Thymus (tissue), 11 donors: ENCODE data around the gene ST3GAL5. TPM values are rescaled to one million over a fixed set of nuclear protein-coding genes. Genes with fewer than 3 reads are reported as not detected.
A peak's percentile ranks its signal among the peaks of the same experiment; 100 is the strongest.
"Not testable (repeated sequence)": the region's sequence is repeated elsewhere in the genome, so short reads cannot be mapped to it uniquely, and the experiment has no call there.

ENCODE experiments used
- DNase-seq, 9 donors: peaks; one replicate each; pipeline ENCODE4 v3.0.0-alpha.2; 2013; ENCODE audit warnings: low spot score in 9 of 9, low read depth in 6 of 9, missing footprints in 1 of 9
- H3K27ac ChIP-seq, 2 donors: one replicate each; pipeline ENCODE4 v1.5.1; 2013; ENCODE audit warnings: control low read depth in 1 of 2, low read depth in 1 of 2, low read length in 1 of 2, mild to moderate bottlenecking in 1 of 2, moderate library complexity in 1 of 2
- H3K27me3 ChIP-seq, 2 donors: one replicate each; pipeline ENCODE4 v1.5.1; 2013; ENCODE audit warnings: low read length in 1 of 2; ENCODE audit not compliant: control insufficient read depth in 2 of 2, insufficient read depth in 1 of 2
- H3K36me3 ChIP-seq, 2 donors: one replicate each; pipeline ENCODE4 v1.5.1; 2013; ENCODE audit warnings: low read length in 1 of 2, mild to moderate bottlenecking in 1 of 2, moderate library complexity in 1 of 2; ENCODE audit not compliant: control insufficient read depth in 2 of 2, insufficient read depth in 2 of 2
- H3K4me1 ChIP-seq, 2 donors: one replicate each; pipeline ENCODE4 v1.5.1; 2013; ENCODE audit warnings: low read length in 2 of 2; ENCODE audit not compliant: control insufficient read depth in 2 of 2, insufficient read depth in 2 of 2
- H3K4me3 ChIP-seq, 2 donors: one replicate each; pipeline ENCODE4 v1.5.1; 2013; ENCODE audit warnings: low read length in 2 of 2, control low read depth in 1 of 2, mild to moderate bottlenecking in 1 of 2
- H3K9me3 ChIP-seq, 2 donors: one replicate each; pipeline ENCODE4 v1.5.1; 2013; ENCODE audit warnings: low read length in 1 of 2, mild to moderate bottlenecking in 1 of 2; ENCODE audit not compliant: control insufficient read depth in 2 of 2, insufficient read depth in 1 of 2
- WGBS: extraction: QIAGEN DNeasy Blood & Tissue Kit; methylation state at CpG from one replicate; pipeline ENCODE4 v1.1.7; 2013; 5-methylcytosine and 5-hydroxymethylcytosine counted together
- polyA plus RNA-seq: library from polyadenylated mRNA; stranded (reverse); fragments of 200-250 nt; gene quantifications from one replicate; pipeline ENCODE4 v1.2.3, GENCODE V29; 2013
- total RNA-seq: library from RNA; stranded (reverse); fragments of 120-200 nt; gene quantifications from one replicate; pipeline ENCODE4 v1.2.4, GENCODE V29; 2013
- donor health status: healthy.

Gene ST3GAL5
- total and polyA plus RNA-seq, 2 donors = 35.4 to 39.2 TPM

DNA sequence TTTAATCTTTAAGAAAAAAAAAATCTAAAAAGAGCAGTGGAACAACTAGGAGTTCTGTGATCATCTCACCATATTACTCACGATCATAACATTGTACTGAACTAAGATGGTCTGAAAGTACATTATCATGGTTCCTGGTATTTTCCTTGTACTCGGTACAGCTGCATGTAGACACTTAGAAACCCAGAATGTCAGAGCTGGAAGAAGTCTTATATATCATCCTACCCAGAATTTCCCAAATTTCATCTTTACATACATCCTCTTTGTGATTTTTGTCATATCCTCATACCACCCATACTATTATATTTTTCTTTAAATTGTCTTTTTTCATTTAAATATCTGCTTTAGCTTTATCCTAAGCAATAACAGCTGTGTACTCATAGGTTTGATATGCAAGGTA lies 12.4 kb upstream of the ST3GAL5 start:
- H3K27me3 ChIP-seq = no peaks in the 10 kb centered on the region
- no peak for DNase-seq
- peaks cover 2 to 11% of the 10 kb centered on the region in 2 donors for H3K4me1 ChIP-seq
- H3K4me3 ChIP-seq = no peak overlapping the region
- no peak overlapping the region for H3K27ac ChIP-seq
- peaks cover 0 to 4% of the 10 kb centered on the region in 2 donors for H3K9me3 ChIP-seq
- 75% methylated on average over 2 of the region's 2 CpGs for WGBS
- no peaks in the 10 kb centered on the region for H3K36me3 ChIP-seq

DNA sequence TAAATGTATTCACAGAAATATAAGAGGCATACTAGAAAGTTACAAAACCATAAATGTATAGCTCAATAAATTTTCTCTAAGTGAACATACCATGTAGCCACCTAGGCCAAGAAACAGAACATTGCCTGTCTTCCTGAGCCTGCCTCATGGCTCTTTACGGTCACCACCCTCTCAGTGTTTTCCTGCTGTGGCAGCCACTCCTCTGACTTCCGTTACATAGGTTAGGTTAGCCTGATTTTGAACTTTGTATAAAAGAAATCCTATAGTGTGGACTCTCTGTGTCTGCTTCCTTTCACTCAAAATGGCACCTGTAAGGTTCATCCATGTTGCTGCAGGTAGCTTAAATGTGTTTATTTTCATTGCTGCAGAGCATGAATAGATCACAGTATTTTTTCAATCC lies 11.6 kb upstream of the ST3GAL5 start:
- 94% methylated on average over 2 of the region's 2 CpGs for WGBS

GRCh38 chr2:85899849-85900248 lies 11.1 kb upstream of the ST3GAL5 start:
- peaks cover 0 to 13% of the 10 kb centered on the region in 2 donors for H3K9me3 ChIP-seq
- H3K27ac ChIP-seq = peak overlapping the region in 1 of 2 donors; percentile 27
- no peak for DNase-seq
- H3K4me1 ChIP-seq = peaks cover 2 to 11% of the 10 kb centered on the region in 2 donors
- 98% methylated on average over 1 of the region's 1 CpG for WGBS
- no peaks in the 10 kb centered on the region for H3K36me3 ChIP-seq
- H3K4me3 ChIP-seq = no peak overlapping the region
- H3K27me3 ChIP-seq = no peaks in the 10 kb centered on the region

More for the DNA sequence above, 11.6 kb upstream of the ST3GAL5 start:
- Histone ChIP-seq H3K4me1 (peaks cover 2 to 11% of the 10 kb centered on the region in 2 donors), H3K36me3 (no peaks in the 10 kb centered on the region), H3K9me3 (peaks cover 0 to 9% of the 10 kb centered on the region in 2 donors), H3K27me3 (no peaks in the 10 kb centered on the region), H3K4me3 (no peak overlapping the region), H3K27ac (peak overlapping the region in 1 of 2 donors; percentile 5)
- DNase-seq = peak in 1 of 9 donors; percentile 33

DNA sequence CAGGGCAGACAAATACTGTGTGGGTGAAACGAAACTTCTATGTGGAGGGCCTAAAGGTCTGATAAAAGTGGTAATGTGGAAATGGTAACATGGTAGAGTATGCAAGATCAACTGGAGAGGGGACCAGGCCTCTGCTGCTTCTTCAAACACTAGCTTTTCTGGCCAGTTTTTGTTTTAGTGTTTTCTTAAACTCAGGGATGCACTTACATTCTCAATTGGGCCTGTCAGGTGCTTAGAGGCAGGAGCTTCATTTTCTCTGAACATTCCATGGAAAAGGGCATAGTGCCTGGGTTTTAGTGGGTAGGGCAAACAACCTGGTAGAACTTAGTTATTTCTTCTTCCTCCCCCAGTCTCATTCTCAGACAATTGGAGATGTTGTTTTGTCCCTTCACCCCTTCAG lies 10.5 kb upstream of the ST3GAL5 start:
- no peaks in the 10 kb centered on the region for H3K27me3 ChIP-seq
- no peak for DNase-seq
- H3K9me3 ChIP-seq = peaks cover 0 to 16% of the 10 kb centered on the region in 2 donors
- no peaks in the 10 kb centered on the region for H3K36me3 ChIP-seq
- 99% methylated on average over 1 of the region's 1 CpG for WGBS
- no peak overlapping the region for H3K27ac ChIP-seq
- no peak overlapping the region for H3K4me3 ChIP-seq
- H3K4me1 ChIP-seq = peaks cover 2 to 11% of the 10 kb centered on the region in 2 donors

DNA sequence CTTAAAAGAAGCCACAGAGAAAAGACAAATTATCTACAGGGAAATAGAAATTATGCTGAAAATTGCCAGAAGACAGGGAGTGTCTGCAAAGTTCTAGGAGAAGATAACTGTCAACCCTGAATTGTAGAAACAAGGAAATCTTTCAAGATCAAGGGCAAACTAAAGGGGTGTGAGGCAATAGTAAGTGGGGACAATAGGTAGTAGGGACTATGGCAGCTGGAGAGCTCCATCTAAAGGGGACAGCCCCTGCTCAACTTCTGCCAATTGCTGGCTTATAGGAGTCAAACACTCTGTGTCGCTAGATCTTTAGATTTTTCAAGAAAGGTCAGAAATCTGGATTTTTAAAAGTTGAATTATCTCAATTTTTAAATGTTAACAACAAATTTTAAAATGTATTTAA lies 10.1 kb upstream of the ST3GAL5 start:
- H3K4me3 ChIP-seq = no peak overlapping the region
- WGBS = 95% methylated on average over 1 of the region's 1 CpG
- H3K27me3 ChIP-seq = no peaks in the 10 kb centered on the region
- DNase-seq = no peak
- H3K36me3 ChIP-seq = no peaks in the 10 kb centered on the region
- peaks cover 0 to 16% of the 10 kb centered on the region in 2 donors for H3K9me3 ChIP-seq
- no peak overlapping the region for H3K27ac ChIP-seq
- H3K4me1 ChIP-seq = peaks cover 2 to 11% of the 10 kb centered on the region in 2 donors

DNA sequence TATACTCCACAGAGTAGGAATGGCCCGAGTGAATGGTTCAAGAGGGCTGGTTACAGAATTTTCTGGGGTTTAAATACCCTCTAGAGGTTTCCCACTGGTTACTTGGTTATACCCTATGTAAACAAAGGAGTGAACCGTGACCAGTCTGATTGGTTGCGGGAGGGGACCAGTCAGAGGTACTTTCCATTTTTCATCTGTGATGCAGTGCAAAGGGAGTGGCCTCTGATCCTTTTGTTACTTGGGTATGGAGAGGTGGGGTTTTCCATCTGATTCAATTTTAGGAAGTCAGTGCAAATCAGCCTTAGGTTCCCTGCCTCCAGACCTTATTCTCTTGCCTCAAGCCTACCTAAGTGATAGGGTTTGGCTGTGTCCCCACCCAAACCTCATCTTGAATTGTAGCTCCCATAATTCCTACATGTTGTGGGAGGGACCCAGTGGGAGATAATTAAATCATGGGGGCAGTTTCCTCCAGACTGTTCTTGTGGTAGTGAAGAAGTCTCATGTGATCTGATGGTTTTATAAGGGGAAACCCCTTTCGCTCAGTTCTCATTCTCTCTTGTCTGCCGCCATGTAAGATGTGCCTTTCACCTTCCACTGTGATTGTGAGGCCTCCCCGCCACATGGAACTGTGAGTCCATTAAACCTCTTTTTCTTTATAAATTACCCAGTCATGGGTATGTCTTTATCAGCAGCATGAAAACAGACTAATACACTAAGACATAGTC lies 5.9 kb upstream of the ST3GAL5 start:
- not testable (repeated sequence) for DNase-seq, H3K27ac ChIP-seq, H3K36me3 ChIP-seq, H3K27me3 ChIP-seq, H3K4me3 ChIP-seq
- Histone ChIP-seq H3K4me1 (peaks cover 11 to 24% of the 10 kb centered on the region in 2 donors), H3K9me3 (peaks cover 0 to 16% of the 10 kb centered on the region in 2 donors)
- WGBS = 97% methylated on average over 6 of the region's 6 CpGs

- DNase-seq = no peak
- Histone ChIP-seq H3K27ac (no peak overlapping the region), H3K27me3 (no peaks in the 10 kb centered on the region), H3K36me3 (no peaks in the 10 kb centered on the region), H3K4me3 (no peak overlapping the region), H3K4me1 (peaks cover 11 to 29% of the 10 kb centered on the region in 2 donors), H3K9me3 (peaks cover 0 to 16% of the 10 kb centered on the region in 2 donors)
- 82% methylated on average over 9 of the region's 9 CpGs for WGBS
These were observed 4.9 kb upstream of the ST3GAL5 start for GRCh38 chr2:85893428-85894258.

DNA sequence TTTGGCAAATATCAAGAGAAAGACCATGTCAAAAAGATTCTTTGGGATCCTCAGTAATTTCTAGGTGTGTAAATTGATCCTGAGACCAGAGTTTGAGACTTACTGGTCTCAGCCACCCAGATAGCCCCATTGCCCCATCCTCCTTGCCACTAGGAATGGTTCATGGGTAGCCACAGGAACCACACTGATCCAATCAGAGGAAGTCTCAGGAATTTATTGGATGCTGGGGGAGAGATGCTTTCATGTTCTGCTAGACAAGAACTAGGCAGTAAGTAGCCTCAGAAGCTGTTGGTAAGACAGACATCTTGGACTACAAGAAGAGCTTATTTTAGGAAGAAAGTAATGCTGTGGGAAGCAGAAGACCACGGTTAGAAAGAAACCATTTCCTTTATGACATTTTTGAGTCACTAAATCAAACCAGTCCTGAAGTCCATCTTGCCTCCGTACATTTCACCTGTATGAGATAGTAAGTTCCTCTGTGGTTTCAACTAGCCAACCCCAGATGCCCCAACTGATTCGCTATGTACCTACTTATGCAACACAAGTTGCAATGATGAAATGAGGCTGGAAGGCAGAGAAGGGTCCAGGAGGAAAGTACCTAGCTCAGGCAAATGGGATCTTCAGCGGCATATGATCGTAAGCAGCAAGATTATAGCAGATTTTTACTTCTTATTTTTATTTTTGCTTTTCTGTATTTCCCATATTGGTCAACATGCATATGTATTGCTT lies 3.6 kb upstream of the ST3GAL5 start:
- 68% methylated on average over 5 of the region's 5 CpGs for WGBS
- Histone ChIP-seq H3K4me3 (no peak overlapping the region), H3K27me3 (no peaks in the 10 kb centered on the region), H3K36me3 (no peaks in the 10 kb centered on the region), H3K27ac (no peak overlapping the region), H3K4me1 (peaks cover 11 to 37% of the 10 kb centered on the region in 2 donors), H3K9me3 (peaks cover 0 to 16% of the 10 kb centered on the region in 2 donors)
- DNase-seq = no peak
